B cell (primary cell): ENCODE measurements around the gene SLC25A21. TPM values are rescaled to one million over a fixed set of nuclear protein-coding genes. Genes with fewer than 3 reads are reported as not detected.

Experiments used
- ATAC-seq: fragments of 200-7000 bp; cut with Tn5 transposase; one replicate; pipeline ENCODE4 v1.10.0; 2021; ENCODE audit warnings: low read depth, mild to moderate bottlenecking, moderate number of reproducible peaks, moderate library complexity
- CTCF ChIA-PET: fragments of 350-600 bp; sonication (Branson Sonifier 250); formaldehyde crosslinking; loops from one replicate; lab custom pipeline; 2021; ENCODE audit warnings: antibody characterized with exemption, inconsistent platforms; lab: Charles Lee
- POLR2A ChIA-PET: fragments of 350-600 bp; sonication (Branson Sonifier 250); formaldehyde crosslinking; loops from one replicate; lab custom pipeline; 2021; ENCODE audit warnings: antibody characterized with exemption; lab: Charles Lee
- DNase-seq: peaks from one replicate; pipeline ENCODE4 v3.0.0; 2013
- H2AFZ ChIP-seq: 2 replicates; pipeline ENCODE4 v1.6.1; 2012; ENCODE audit warnings: mild to moderate bottlenecking, low read depth, low read length; ENCODE audit not compliant: insufficient read depth, poor library complexity, severe bottlenecking
- H3K27ac ChIP-seq, 2 donors: 1 replicate in 1 of 2; 2 replicates in 1 of 2; pipeline ENCODE4 v1.5.1; 2012 to 2013; ENCODE audit warnings: low read length in 2 of 2, mild to moderate bottlenecking in 2 of 2, moderate library complexity in 1 of 2
- H3K27me3 ChIP-seq, 4 experiments: fragments of 200-600 bp in 1 of 4; sonication (generic) in 1 of 4; replicated peaks in 1 of 4; 1 replicate in 2 of 4; 2 replicates in 2 of 4; pipeline versions ENCODE4 v1.6.1 to v1.7.0; 2013 to 2016; ENCODE audit warnings: low read length in 3 of 4, mild to moderate bottlenecking in 2 of 4, mixed read lengths in 1 of 4, moderate library complexity in 1 of 4; ENCODE audit not compliant: insufficient read depth in 4 of 4, control insufficient read depth in 3 of 4; ENCODE audit errors: control extremely low read depth in 1 of 4
- H3K36me3 ChIP-seq, 2 experiments: replicated peaks in 1 of 2; 1 replicate in 1 of 2; 2 replicates in 1 of 2; pipeline versions ENCODE4 v1.6.1 to v1.7.1; 2013; ENCODE audit warnings: low read length in 1 of 2; ENCODE audit not compliant: insufficient read depth in 2 of 2, control insufficient read depth in 1 of 2; ENCODE audit errors: control extremely low read depth in 1 of 2, extremely low read depth in 1 of 2
- H3K4me1 ChIP-seq, 2 donors: fragments of 200-600 bp in 1 of 2; sonication (generic) in 1 of 2; 1 replicate in 1 of 2; 2 replicates in 1 of 2; pipeline versions ENCODE4 v1.5.1 to v1.6.1; 2013 to 2017; ENCODE audit warnings: low read length in 2 of 2; ENCODE audit not compliant: control insufficient read depth in 2 of 2, insufficient read depth in 2 of 2
- H3K4me2 ChIP-seq: replicated peaks from 2 replicates; pipeline ENCODE3; 2012; ENCODE audit warnings: mild to moderate bottlenecking, low read depth, low read length; ENCODE audit not compliant: poor library complexity, severe bottlenecking
- H3K4me3 ChIP-seq, 5 experiments: fragments of 200-600 bp in 1 of 5; sonication (generic) in 1 of 5; 1 replicate in 3 of 5; 2 replicates in 2 of 5; pipeline versions ENCODE4 v1.5.1 to v1.7.0; 2011 to 2016; ENCODE audit warnings: low read length in 4 of 5, mild to moderate bottlenecking in 4 of 5, low read depth in 2 of 5, control low read depth in 1 of 5, moderate library complexity in 1 of 5; ENCODE audit not compliant: insufficient read depth in 1 of 5; ENCODE audit errors: control extremely low read depth in 1 of 5, extremely low read depth in 1 of 5
- H3K79me2 ChIP-seq: fragments of 200-600 bp; sonication (generic); one replicate; pipeline ENCODE4 v1.6.0; 2016; ENCODE audit warnings: low read length; ENCODE audit not compliant: control insufficient read depth, insufficient read depth
- H3K9ac ChIP-seq: fragments of 200-600 bp; sonication (generic); 2 replicates; pipeline ENCODE4 v1.6.1; 2017; ENCODE audit warnings: mild to moderate bottlenecking, low read length, moderate library complexity
- H3K9me3 ChIP-seq, 3 donors: one replicate each; pipeline versions ENCODE4 v1.6.1 to v1.7.1; 2013; ENCODE audit warnings: low read length in 2 of 3; ENCODE audit not compliant: control insufficient read depth in 2 of 3, insufficient read depth in 1 of 3; ENCODE audit errors: control extremely low read depth in 1 of 3
- H4K20me1 ChIP-seq: 2 replicates; pipeline ENCODE4 v1.6.0; 2012; ENCODE audit warnings: mild to moderate bottlenecking, low read length; ENCODE audit not compliant: insufficient read depth, control insufficient read depth, poor library complexity, severe bottlenecking
- H3K27ac Mint-ChIP-seq: one replicate; pipeline ENCODE4 v1.8.0; 2021; ENCODE audit warnings: mixed read lengths
- H3K27me3 Mint-ChIP-seq: one replicate; pipeline ENCODE4 v1.8.0; 2021; ENCODE audit warnings: mixed read lengths
- H3K4me1 Mint-ChIP-seq: one replicate; pipeline ENCODE4 v1.8.0; 2021; ENCODE audit warnings: mixed read lengths
- H3K4me3 Mint-ChIP-seq: one replicate; pipeline ENCODE4 v1.8.0; 2021; ENCODE audit warnings: mixed read lengths
- H3K9me3 Mint-ChIP-seq: one replicate; pipeline ENCODE4 v1.8.0; 2022; ENCODE audit warnings: mixed read lengths; ENCODE audit not compliant: insufficient read depth
- EZH2 ChIP-seq: IDR thresholded peaks from 2 replicates; pipeline ENCODE4 v1.6.1; 2012; ENCODE audit warnings: borderline replicate concordance, low read depth, mild to moderate bottlenecking, moderate library complexity, low read length; ENCODE audit not compliant: insufficient read depth, poor library complexity, severe bottlenecking
- WGBS: methylation state at CpG from one replicate; pipeline ENCODE4 v1.1.5; 2013; ENCODE audit warnings: missing lambda C conversion rate; ENCODE audit not compliant: insufficient coverage; 5-methylcytosine and 5-hydroxymethylcytosine counted together
- intact Hi-C: fragments of 100-400 bp; cut with micrococcal nuclease; formaldehyde crosslinking; loops from one replicate; pipeline ENCODE4 v1.10.0; 2022
- polyA plus RNA-seq: library from polyadenylated mRNA; depleted of rRNA; stranded (reverse); fragments of >200 nt; gene quantifications from 2 replicates; pipeline ENCODE4 v1.2.3, GENCODE V29; 2012
- total RNA-seq, 2 donors: library from RNA; stranded (reverse); fragments of 120-200 nt in 1 of 2; gene quantifications; 1 replicate in 1 of 2; 2 replicates in 1 of 2; pipeline versions ENCODE4 v1.2.3 to v1.2.4, GENCODE V29; 2013 to 2022
- TF ChIP-seq, protein P1 (sequence below): fragments of 200-600 bp; IDR thresholded peaks from one replicate; pipeline ENCODE4 v1.8.0; 2022; ENCODE audit warnings: antibody characterized with exemption, mild to moderate bottlenecking

The SLC25A21 gene
- total and polyA plus RNA-seq, 2 donors (not counting 1 experiment from before 2014, with no cell fraction given), result not detected

DNA sequence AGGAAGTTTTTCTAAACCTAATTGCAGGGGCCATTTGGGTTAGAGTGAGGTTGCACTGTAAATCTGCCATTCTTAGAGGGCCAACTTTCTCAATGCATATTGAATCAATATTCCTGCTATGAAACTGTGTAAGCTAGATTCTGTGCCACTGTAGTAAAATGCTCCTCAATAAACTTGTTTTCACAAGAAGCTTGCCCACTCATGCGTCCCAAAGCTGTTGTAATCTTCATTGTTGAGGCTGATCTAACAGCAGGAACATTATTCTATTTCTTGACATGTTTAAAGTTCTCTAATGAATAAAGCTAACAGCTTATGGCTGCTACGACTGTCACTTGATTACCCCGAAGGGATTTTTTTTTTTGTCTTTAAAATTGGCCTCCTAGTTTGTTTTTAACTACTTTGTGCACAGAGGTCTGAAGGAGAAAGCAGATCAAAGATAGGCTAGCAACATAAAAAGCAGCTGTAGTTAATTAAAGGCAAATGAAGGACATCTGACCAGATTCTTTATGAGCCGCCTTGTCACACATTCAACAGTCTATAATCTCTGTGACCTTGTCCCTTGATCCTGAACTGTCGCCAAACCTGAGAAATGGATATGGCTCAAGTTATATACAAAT, 267.0 kb downstream of the SLC25A21 start:
- Histone ChIP-seq H3K9me3 (no peaks in the 10 kb centered on the region), H3K4me2 (no peak overlapping the region), H3K27ac (no peak overlapping the region), H3K9ac (no peak overlapping the region), H3K36me3 (no peaks in the 10 kb centered on the region), H4K20me1 (no peaks in the 10 kb centered on the region), H2AFZ (no peak overlapping the region), H3K4me1 (no peaks in the 10 kb centered on the region), H3K4me3 (no peak overlapping the region), H3K27me3 (no peaks in the 10 kb centered on the region), H3K79me2 (no peaks in the 10 kb centered on the region)
- no peaks in the 10 kb centered on the region for H3K27me3 Mint-ChIP-seq
- TF ChIP-seq, protein P1, sequence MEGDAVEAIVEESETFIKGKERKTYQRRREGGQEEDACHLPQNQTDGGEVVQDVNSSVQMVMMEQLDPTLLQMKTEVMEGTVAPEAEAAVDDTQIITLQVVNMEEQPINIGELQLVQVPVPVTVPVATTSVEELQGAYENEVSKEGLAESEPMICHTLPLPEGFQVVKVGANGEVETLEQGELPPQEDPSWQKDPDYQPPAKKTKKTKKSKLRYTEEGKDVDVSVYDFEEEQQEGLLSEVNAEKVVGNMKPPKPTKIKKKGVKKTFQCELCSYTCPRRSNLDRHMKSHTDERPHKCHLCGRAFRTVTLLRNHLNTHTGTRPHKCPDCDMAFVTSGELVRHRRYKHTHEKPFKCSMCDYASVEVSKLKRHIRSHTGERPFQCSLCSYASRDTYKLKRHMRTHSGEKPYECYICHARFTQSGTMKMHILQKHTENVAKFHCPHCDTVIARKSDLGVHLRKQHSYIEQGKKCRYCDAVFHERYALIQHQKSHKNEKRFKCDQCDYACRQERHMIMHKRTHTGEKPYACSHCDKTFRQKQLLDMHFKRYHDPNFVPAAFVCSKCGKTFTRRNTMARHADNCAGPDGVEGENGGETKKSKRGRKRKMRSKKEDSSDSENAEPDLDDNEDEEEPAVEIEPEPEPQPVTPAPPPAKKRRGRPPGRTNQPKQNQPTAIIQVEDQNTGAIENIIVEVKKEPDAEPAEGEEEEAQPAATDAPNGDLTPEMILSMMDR, result no peak
- no peak for TF ChIP-seq EZH2
- POLR2A ChIA-PET, result no interaction called here
- intact Hi-C loops, result no loop called here
- no peaks in the 10 kb centered on the region for H3K4me1 Mint-ChIP-seq
- no peak overlapping the region for H3K27ac Mint-ChIP-seq
- no CpG with 5 or more reads among the region's 5 CpGs for WGBS
- H3K4me3 Mint-ChIP-seq, result no peak overlapping the region
- DNase-seq (no peak), ATAC-seq (no peak)
- CTCF ChIA-PET, result no interaction called here
- no peaks in the 10 kb centered on the region for H3K9me3 Mint-ChIP-seq

DNA sequence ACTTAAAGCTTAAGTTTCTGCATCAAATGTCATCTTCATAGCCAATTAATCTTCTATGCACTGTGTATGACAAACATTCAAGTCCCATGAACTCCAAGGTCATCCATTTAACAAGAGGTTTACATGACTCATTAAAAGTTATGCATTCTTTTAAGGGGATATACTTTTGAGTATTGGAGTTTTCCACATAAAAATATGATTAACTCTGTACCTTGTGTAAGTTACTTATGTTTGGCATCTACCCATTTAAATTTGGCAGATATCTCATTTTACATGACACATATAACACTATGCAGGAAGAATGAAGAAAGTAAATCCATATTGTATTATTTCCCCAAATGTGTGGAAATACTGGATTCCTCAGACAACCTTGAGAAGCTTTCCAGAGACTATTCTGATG, 270.5 kb downstream of the SLC25A21 start:
- no peaks in the 10 kb centered on the region for H3K4me1 Mint-ChIP-seq

More for the DNA sequence above, 270.5 kb downstream of the SLC25A21 start:
- no peak overlapping the region for H2AFZ ChIP-seq
- no peak overlapping the region for H3K4me2 ChIP-seq
- no peaks in the 10 kb centered on the region for H3K36me3 ChIP-seq
- no peak overlapping the region for H3K27ac ChIP-seq
- TF ChIP-seq EZH2, result no peak
- TF ChIP-seq, protein P1, result no peak
- no peaks in the 10 kb centered on the region for H3K79me2 ChIP-seq
- no peaks in the 10 kb centered on the region for H3K4me1 ChIP-seq
- intact Hi-C loops, result no loop called here
- Mint-ChIP-seq H3K27me3 (no peaks in the 10 kb centered on the region), H3K4me3 (no peak overlapping the region), H3K27ac (no peak overlapping the region), H3K9me3 (no peaks in the 10 kb centered on the region)
- no peak for DNase-seq
- ATAC-seq, result no peak
- ChIA-PET CTCF (no interaction called here), POLR2A (no interaction called here)
- H3K27me3 ChIP-seq, result no peaks in the 10 kb centered on the region
- no peak overlapping the region for H3K9ac ChIP-seq
- H3K4me3 ChIP-seq, result no peak overlapping the region
- peaks cover 0 to 11% (median 0%) of the 10 kb centered on the region in 3 donors for H3K9me3 ChIP-seq
- no peaks in the 10 kb centered on the region for H4K20me1 ChIP-seq
